ENCODE data around the gene GRIA4. TPM values are rescaled to one million over a fixed set of nuclear protein-coding genes. Genes with fewer than 3 reads are reported as not detected.

Gene GRIA4
- total and polyA plus RNA-seq, 2 donors (not counting 1 experiment from before 2014, with no cell fraction given) = not detected

GRCh38 chr11:105986554-105986953 is 376.7 kb downstream of the GRIA4 start:
- no peak for TF ChIP-seq EZH2 (IDR thresholded peaks at IDR 0.05; ENCODE audit: borderline replicate concordance, insufficient read depth, low read depth, low read length, poor library complexity, severe bottlenecking)
- TF ChIP-seq CTCF (IDR thresholded peaks at IDR 0.05) = no peak
- Histone ChIP-seq H3K4me3 (ENCODE audit: control extremely low read depth in 1 of 5, extremely low read depth in 1 of 5, insufficient read depth in 1 of 5, low read depth in 2 of 5, low read length in 4 of 5) (no peak overlapping the region), H3K4me1 (ENCODE audit: control insufficient read depth in 2 of 2, insufficient read depth in 2 of 2, low read length in 2 of 2) (no peaks in the 10 kb centered on the region), H3K36me3 (replicated peaks in 1 of 2; ENCODE audit: control extremely low read depth in 1 of 2, control insufficient read depth in 1 of 2, extremely low read depth in 1 of 2, insufficient read depth in 2 of 2, low read length in 1 of 2) (no peaks in the 10 kb centered on the region), H3K9me3 (ENCODE audit: control extremely low read depth in 1 of 3, control insufficient read depth in 2 of 3, insufficient read depth in 1 of 3, low read length in 2 of 3) (no peaks in the 10 kb centered on the region), H3K27me3 (replicated peaks in 1 of 4; ENCODE audit: control extremely low read depth in 1 of 4, control insufficient read depth in 3 of 4, insufficient read depth in 4 of 4, low read length in 3 of 4) (no peaks in the 10 kb centered on the region), H2AFZ (ENCODE audit: insufficient read depth, low read depth, low read length, poor library complexity, severe bottlenecking) (no peak overlapping the region), H3K9ac (ENCODE audit: low read length) (no peak overlapping the region), H3K27ac (ENCODE audit: low read length in 2 of 2) (no peak overlapping the region), H3K4me2 (replicated peaks; ENCODE audit: low read depth, low read length, poor library complexity, severe bottlenecking) (no peak overlapping the region), H3K79me2 (ENCODE audit: control insufficient read depth, insufficient read depth, low read length) (no peaks in the 10 kb centered on the region), H4K20me1 (ENCODE audit: control insufficient read depth, insufficient read depth, low read length, poor library complexity, severe bottlenecking) (no peaks in the 10 kb centered on the region)
- CTCF ChIA-PET = no interaction called here
- Mint-ChIP-seq H3K9me3 (ENCODE audit: insufficient read depth) (no peaks in the 10 kb centered on the region), H3K27ac (no peak overlapping the region), H3K4me3 (no peak overlapping the region), H3K27me3 (no peaks in the 10 kb centered on the region), H3K4me1 (no peaks in the 10 kb centered on the region)
- 75% methylated on average over 1 of the region's 2 CpGs for WGBS (ENCODE audit: insufficient coverage)
- DNase-seq (no peak), ATAC-seq (ENCODE audit: low read depth) (no peak)
- intact Hi-C loops (cut with micrococcal nuclease) = no loop called here
- POLR2A ChIA-PET = no interaction called here

- Mint-ChIP-seq H3K4me1 (no peaks in the 10 kb centered on the region), H3K4me3 (no peak overlapping the region), H3K27ac (no peak overlapping the region), H3K27me3 (no peaks in the 10 kb centered on the region), H3K9me3 (ENCODE audit: insufficient read depth) (no peaks in the 10 kb centered on the region)
- intact Hi-C loops (cut with micrococcal nuclease) = no loop called here
- Histone ChIP-seq H3K4me2 (replicated peaks; ENCODE audit: low read depth, low read length, poor library complexity, severe bottlenecking) (no peak overlapping the region), H3K9me3 (ENCODE audit: control extremely low read depth in 1 of 3, control insufficient read depth in 2 of 3, insufficient read depth in 1 of 3, low read length in 2 of 3) (no peaks in the 10 kb centered on the region), H3K27me3 (replicated peaks in 1 of 4; ENCODE audit: control extremely low read depth in 1 of 4, control insufficient read depth in 3 of 4, insufficient read depth in 4 of 4, low read length in 3 of 4) (no peaks in the 10 kb centered on the region), H4K20me1 (ENCODE audit: control insufficient read depth, insufficient read depth, low read length, poor library complexity, severe bottlenecking) (no peaks in the 10 kb centered on the region), H3K79me2 (ENCODE audit: control insufficient read depth, insufficient read depth, low read length) (no peaks in the 10 kb centered on the region), H3K36me3 (replicated peaks in 1 of 2; ENCODE audit: control extremely low read depth in 1 of 2, control insufficient read depth in 1 of 2, extremely low read depth in 1 of 2, insufficient read depth in 2 of 2, low read length in 1 of 2) (no peaks in the 10 kb centered on the region), H2AFZ (ENCODE audit: insufficient read depth, low read depth, low read length, poor library complexity, severe bottlenecking) (no peak overlapping the region), H3K27ac (ENCODE audit: low read length in 2 of 2) (no peak overlapping the region), H3K4me1 (ENCODE audit: control insufficient read depth in 2 of 2, insufficient read depth in 2 of 2, low read length in 2 of 2) (no peaks in the 10 kb centered on the region), H3K9ac (ENCODE audit: low read length) (no peak overlapping the region), H3K4me3 (ENCODE audit: control extremely low read depth in 1 of 5, extremely low read depth in 1 of 5, insufficient read depth in 1 of 5, low read depth in 2 of 5, low read length in 4 of 5) (no peak overlapping the region)
- TF ChIP-seq EZH2 (IDR thresholded peaks at IDR 0.05; ENCODE audit: borderline replicate concordance, insufficient read depth, low read depth, low read length, poor library complexity, severe bottlenecking) (no peak), CTCF (IDR thresholded peaks at IDR 0.05) (no peak)
- CTCF ChIA-PET = no interaction called here
- POLR2A ChIA-PET = no interaction called here
- WGBS (ENCODE audit: insufficient coverage) = 100% methylated on average over 1 of the region's 3 CpGs
- ATAC-seq (ENCODE audit: low read depth) (no peak), DNase-seq (no peak)
Measured at GRCh38 chr11:105988197-105988596, 378.3 kb downstream of the GRIA4 start.

All from B cell (primary cell).